Esophagus squamous epithelium (tissue), 4 donors: Measurements from ENCODE around the gene ST3GAL5.

Experiments used
- POLR2A ChIP-seq, 4 donors: fragments of 450-650 bp; IDR thresholded peaks; one replicate each; pipeline ENCODE4 v1.6.1; 2017; ENCODE audit warnings: antibody characterized with exemption in 4 of 4, mild to moderate bottlenecking in 4 of 4, moderate library complexity in 3 of 4
- TF ChIP-seq, protein P1 (sequence below), 6 experiments: fragments of 450-650 bp in 4 of 6; fragments of 200-600 bp in 2 of 6; sonication (generic) in 2 of 6; IDR thresholded peaks; one replicate each; pipeline ENCODE4 v1.5.1; 2016 to 2019; ENCODE audit warnings: antibody characterized with exemption in 6 of 6, mild to moderate bottlenecking in 4 of 6, moderate library complexity in 4 of 6

- no peak for TF ChIP-seq POLR2A (IDR thresholded peaks at IDR 0.05)
- TF ChIP-seq, protein P1, sequence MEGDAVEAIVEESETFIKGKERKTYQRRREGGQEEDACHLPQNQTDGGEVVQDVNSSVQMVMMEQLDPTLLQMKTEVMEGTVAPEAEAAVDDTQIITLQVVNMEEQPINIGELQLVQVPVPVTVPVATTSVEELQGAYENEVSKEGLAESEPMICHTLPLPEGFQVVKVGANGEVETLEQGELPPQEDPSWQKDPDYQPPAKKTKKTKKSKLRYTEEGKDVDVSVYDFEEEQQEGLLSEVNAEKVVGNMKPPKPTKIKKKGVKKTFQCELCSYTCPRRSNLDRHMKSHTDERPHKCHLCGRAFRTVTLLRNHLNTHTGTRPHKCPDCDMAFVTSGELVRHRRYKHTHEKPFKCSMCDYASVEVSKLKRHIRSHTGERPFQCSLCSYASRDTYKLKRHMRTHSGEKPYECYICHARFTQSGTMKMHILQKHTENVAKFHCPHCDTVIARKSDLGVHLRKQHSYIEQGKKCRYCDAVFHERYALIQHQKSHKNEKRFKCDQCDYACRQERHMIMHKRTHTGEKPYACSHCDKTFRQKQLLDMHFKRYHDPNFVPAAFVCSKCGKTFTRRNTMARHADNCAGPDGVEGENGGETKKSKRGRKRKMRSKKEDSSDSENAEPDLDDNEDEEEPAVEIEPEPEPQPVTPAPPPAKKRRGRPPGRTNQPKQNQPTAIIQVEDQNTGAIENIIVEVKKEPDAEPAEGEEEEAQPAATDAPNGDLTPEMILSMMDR (IDR thresholded peaks at IDR 0.05): no peak
Observed at GRCh38 chr2:85847051-85847588, 41.7 kb downstream of the ST3GAL5 start.
